Glomerular endothelial cell (primary cell): ENCODE measurements around the gene RGL2. TPM values are rescaled to one million over a fixed set of nuclear protein-coding genes. Genes with fewer than 3 reads are reported as not detected.

Source experiments
- DNase-seq: peaks from one replicate; pipeline ENCODE4 v3.0.0-alpha.2; 2011; ENCODE audit warnings: low read depth, low spot score; ENCODE audit errors: extremely low read depth
- total RNA-seq: library from RNA; depleted of rRNA; stranded (reverse); fragments of >200 nt; gene quantifications from 2 replicates; pipeline ENCODE4 v1.2.3, GENCODE V29; 2015

RGL2 gene
- total RNA-seq, 1 donor from 2014 or later, result 65.5 TPM

DNA sequence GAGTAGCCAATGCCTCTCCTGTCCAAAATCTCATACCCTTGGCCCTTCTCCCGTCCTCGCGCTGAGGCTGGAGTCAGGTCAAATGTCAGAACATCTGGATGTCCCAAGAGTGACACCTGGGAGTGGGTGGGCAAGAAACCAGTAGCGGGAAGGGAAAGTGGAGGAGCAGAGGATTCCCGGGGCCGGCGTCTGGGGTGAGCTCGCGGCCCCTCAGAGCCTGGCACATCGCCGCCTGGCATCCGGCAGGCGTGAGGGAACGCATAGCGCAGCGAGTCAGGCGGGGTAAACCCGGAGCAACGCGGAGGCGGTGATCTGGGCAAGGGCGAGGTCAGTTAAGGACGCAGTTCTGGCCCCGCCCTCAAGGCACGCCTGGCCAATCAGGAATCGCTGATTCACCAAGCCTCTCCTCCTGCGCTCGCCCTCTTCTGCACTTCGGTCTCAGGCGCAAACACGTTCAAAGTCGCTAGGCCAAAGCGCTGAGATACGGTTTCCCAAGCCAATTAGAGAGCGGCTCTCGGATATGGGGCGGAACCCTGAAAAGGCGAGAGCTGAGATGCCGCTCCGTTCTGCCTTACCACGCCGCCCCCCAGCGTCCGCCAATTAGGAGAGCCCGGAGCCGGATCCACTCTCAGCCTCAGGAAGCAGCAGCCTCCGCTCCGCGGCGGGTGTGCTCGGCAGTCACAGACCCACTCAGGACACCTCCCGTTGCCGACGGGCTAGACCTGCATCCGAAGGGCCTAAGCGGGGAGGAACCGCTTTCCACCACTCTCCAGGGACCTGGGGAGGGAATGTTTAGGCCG, 49.6 kb downstream of the RGL2 start:
- DNase-seq, result peak; percentile 97

DNA sequence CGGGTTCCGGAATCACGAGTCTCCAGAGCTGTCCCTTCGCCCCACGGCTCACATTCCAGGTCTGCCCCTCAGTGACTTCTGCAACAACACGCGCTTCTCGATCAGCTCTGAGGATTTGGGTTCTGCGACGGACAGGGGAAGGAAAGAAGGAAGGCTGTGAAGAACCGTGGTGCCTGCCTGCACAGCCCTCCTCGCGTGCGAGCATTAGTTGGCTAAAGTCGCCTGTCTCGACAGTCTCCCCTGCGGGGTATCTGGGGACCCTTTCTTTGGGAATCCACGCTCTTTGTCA, 50.2 kb downstream of the RGL2 start:
- DNase-seq, result no peak

DNA sequence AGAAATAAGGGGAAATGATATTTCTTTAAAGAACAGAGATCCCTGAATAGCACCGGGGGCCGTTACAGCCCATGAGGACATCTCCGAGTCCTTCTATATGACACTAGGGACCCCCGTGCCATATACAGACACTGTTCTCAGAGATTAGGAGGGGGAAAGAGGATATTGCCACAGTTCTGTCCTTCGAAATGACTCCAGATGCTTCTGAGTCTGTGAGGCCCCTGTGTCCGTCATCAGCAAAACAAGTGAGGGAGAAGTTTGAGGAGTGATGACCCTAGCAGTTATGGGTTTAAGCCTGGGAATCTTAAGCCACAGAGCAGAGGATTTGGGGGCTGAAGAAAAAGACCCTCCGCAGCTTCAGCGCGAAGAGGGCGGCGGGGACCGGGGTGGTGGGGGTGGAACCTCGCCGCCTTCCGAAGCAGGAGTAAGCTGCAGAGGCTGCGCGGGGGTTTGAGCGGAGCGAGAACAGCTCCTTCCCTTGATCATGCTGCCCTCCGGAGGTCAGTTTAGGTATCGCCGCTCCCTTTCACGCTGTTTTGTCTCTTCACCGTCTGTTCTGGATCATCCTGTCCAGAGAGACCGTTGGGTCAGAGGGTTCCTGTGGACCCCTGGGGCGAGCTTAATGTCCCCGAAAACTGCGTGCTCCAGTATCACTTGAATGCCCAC, 50.6 kb downstream of the RGL2 start:
- peak; percentile 48 for DNase-seq

- DNase-seq, result no peak
These were observed 55.3 kb downstream of the RGL2 start for GRCh38 chr6:33243476-33243875.

DNA sequence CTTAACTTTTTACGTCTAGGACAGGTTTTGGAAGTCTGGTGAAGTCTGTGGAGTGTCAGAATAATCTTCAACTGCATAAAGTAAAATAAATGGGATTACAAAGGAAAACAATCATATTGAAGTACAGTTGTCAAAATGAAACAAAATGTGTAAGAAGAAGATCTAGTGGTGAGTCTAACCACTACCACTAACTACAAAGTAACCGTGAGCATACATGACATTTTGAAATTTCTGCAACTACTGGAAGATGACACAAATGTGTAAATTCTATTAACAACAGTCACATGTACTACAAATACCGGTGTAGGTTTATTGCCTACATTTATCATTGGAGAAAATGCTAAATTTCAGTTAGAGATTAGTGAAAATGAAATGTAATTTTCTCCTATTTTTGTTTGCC, 56.8 kb downstream of the RGL2 start:
- DNase-seq, result no peak

Other genes starting within 250 kb of the RGL2 start
- 7.3 and 12.8 TPM in 2 replicates for gene HLA-DPA1, start 225.3 kb downstream of the RGL2 start, total RNA-seq
- gene HLA-DPB1, start 223.0 kb downstream of the RGL2 start, total RNA-seq, result 2.4 and 8.0 TPM in 2 replicates
- gene COL11A2, start 106.5 kb downstream of the RGL2 start, total RNA-seq, result under 0.01 and 0.53 TPM in 2 replicates
- gene RXRB, start 98.3 kb downstream of the RGL2 start, total RNA-seq, result 24.6 and 25.2 TPM in 2 replicates
- 124 and 143 TPM in 2 replicates for gene SLC39A7, start 98.1 kb downstream of the RGL2 start, total RNA-seq
- 4.0 and 8.0 TPM in 2 replicates for gene HSD17B8, start 94.3 kb downstream of the RGL2 start, total RNA-seq
- gene RING1, start 90.4 kb downstream of the RGL2 start, total RNA-seq, result 9.6 and 15.2 TPM in 2 replicates
- gene VPS52, start 27.1 kb downstream of the RGL2 start, total RNA-seq, result 29.6 and 34.5 TPM in 2 replicates
- 2,187 and 4,134 TPM in 2 replicates for gene RPS18, start 26.9 kb downstream of the RGL2 start, total RNA-seq
- 4.5 and 6.8 TPM in 2 replicates for gene B3GALT4, start 21.8 kb downstream of the RGL2 start, total RNA-seq
- gene WDR46, start 9.7 kb downstream of the RGL2 start, total RNA-seq, result 63.4 and 91.0 TPM in 2 replicates
- gene PFDN6, start 9.3 kb downstream of the RGL2 start, total RNA-seq, result 34.1 and 40.8 TPM in 2 replicates
- 244 and 415 TPM in 2 replicates for gene TAPBP, start 15.1 kb upstream of the RGL2 start, total RNA-seq
- gene ZBTB22, start 18.8 kb upstream of the RGL2 start, total RNA-seq, result 11.0 and 12.4 TPM in 2 replicates
- 47.0 and 58.9 TPM in 2 replicates for gene DAXX, start 24.0 kb upstream of the RGL2 start, total RNA-seq
- gene KIFC1, start 92.9 kb upstream of the RGL2 start, total RNA-seq, result 3.9 and 21.9 TPM in 2 replicates
- gene PHF1, start 112.1 kb upstream of the RGL2 start, total RNA-seq, result 21.5 and 34.8 TPM in 2 replicates
- gene CUTA, start 119.2 kb upstream of the RGL2 start, total RNA-seq, result 140 and 146 TPM in 2 replicates
- 3.1 and 6.1 TPM in 2 replicates for gene SYNGAP1, start 121.1 kb upstream of the RGL2 start, total RNA-seq
- 3.7 and 7.2 TPM in 2 replicates for gene ZBTB9, start 155.6 kb upstream of the RGL2 start, total RNA-seq